Common myeloid progenitor, CD34-positive (primary cell): ENCODE data around the gene LRRIQ3.
"Not testable (repeated sequence)": the region's sequence is repeated elsewhere in the genome, so short reads cannot be mapped to it uniquely, and the experiment has no call there.

Experiments used
- CTCF ChIA-PET: fragments of 350-600 bp; sonication (Branson Sonifier 250); formaldehyde crosslinking; loops from one replicate; lab custom pipeline; 2021; ENCODE audit warnings: antibody characterized with exemption; lab: Charles Lee
- POLR2A ChIA-PET: fragments of 350-600 bp; sonication (Branson Sonifier 250); formaldehyde crosslinking; loops from one replicate; lab custom pipeline; 2021; ENCODE audit warnings: antibody characterized with exemption; lab: Charles Lee
- DNase-seq, 3 donors: peaks; one replicate each; pipeline versions ENCODE4 v3.0.0 to v3.0.0-alpha.2; 2013
- H3K27ac ChIP-seq, 2 experiments: 1 replicate in 1 of 2; 2 replicates in 1 of 2; pipeline ENCODE4 v1.7.0; 2013; ENCODE audit warnings: inconsistent platforms in 2 of 2, low read length in 2 of 2, mild to moderate bottlenecking in 2 of 2, low read depth in 1 of 2, moderate library complexity in 1 of 2; ENCODE audit not compliant: severe bottlenecking in 2 of 2, insufficient read depth in 1 of 2, poor library complexity in 1 of 2
- H3K27me3 ChIP-seq, 5 experiments: replicated peaks in 2 of 5; 1 replicate in 3 of 5; 2 replicates in 2 of 5; pipeline versions ENCODE4 v1.6.1 to v1.7.0; 2013; ENCODE audit warnings: low read length in 4 of 5, mild to moderate bottlenecking in 2 of 5, moderate library complexity in 2 of 5, inconsistent platforms in 1 of 5; ENCODE audit not compliant: insufficient read depth in 5 of 5, control insufficient read depth in 4 of 5
- H3K36me3 ChIP-seq, 4 experiments: 1 replicate in 2 of 4; 2 replicates in 2 of 4; pipeline versions ENCODE4 v1.6.1 to v1.7.0; 2013; ENCODE audit warnings: low read length in 3 of 4, control low read depth in 1 of 4, mild to moderate bottlenecking in 1 of 4; ENCODE audit not compliant: control insufficient read depth in 4 of 4, insufficient read depth in 4 of 4
- H3K4me1 ChIP-seq, 4 experiments: 1 replicate in 3 of 4; 2 replicates in 1 of 4; pipeline versions ENCODE4 v1.6.1 to v1.7.1; 2013; ENCODE audit warnings: low read length in 3 of 4, mild to moderate bottlenecking in 3 of 4, control low read depth in 1 of 4, inconsistent platforms in 1 of 4, moderate library complexity in 1 of 4; ENCODE audit not compliant: control insufficient read depth in 4 of 4, insufficient read depth in 4 of 4; ENCODE audit errors: control extremely low read depth in 1 of 4
- H3K4me3 ChIP-seq, 7 experiments: 1 replicate in 4 of 7; 2 replicates in 3 of 7; pipeline versions ENCODE4 v1.5.1 to v1.7.0; 2013; ENCODE audit warnings: mild to moderate bottlenecking in 7 of 7, low read length in 6 of 7, moderate library complexity in 6 of 7, inconsistent platforms in 2 of 7, low read depth in 2 of 7, control low read depth in 1 of 7; ENCODE audit not compliant: insufficient read depth in 4 of 7, control insufficient read depth in 1 of 7; ENCODE audit errors: extremely low read depth in 1 of 7
- H3K9me3 ChIP-seq, 5 experiments: 1 replicate in 4 of 5; 2 replicates in 1 of 5; pipeline versions ENCODE4 v1.6.1 to v1.7.1; 2013; ENCODE audit warnings: low read length in 4 of 5, mild to moderate bottlenecking in 2 of 5, inconsistent platforms in 1 of 5, low read depth in 1 of 5, moderate library complexity in 1 of 5; ENCODE audit not compliant: control insufficient read depth in 4 of 5, insufficient read depth in 2 of 5; ENCODE audit errors: control extremely low read depth in 1 of 5
- WGBS: methylation state at CpG from one replicate; pipeline ENCODE4 v1.1.5; 2013; ENCODE audit not compliant: insufficient coverage; 5-methylcytosine and 5-hydroxymethylcytosine counted together

LRRIQ3 gene

GRCh38 chr1:74193908-74194307 is 4.1 kb downstream of the LRRIQ3 start:
- H3K36me3 ChIP-seq = no peaks in the 10 kb centered on the region
- no peak overlapping the region for H3K27ac ChIP-seq
- ChIA-PET CTCF (no interaction called here), POLR2A (no interaction called here)
- no peaks in the 10 kb centered on the region for H3K27me3 ChIP-seq
- WGBS = 100% methylated on average over 1 of the region's 2 CpGs
- no peak overlapping the region for H3K4me3 ChIP-seq
- H3K9me3 ChIP-seq = peaks cover 0 to 3% (median 0%) of the 10 kb centered on the region in 5 experiments
- no peak for DNase-seq
- H3K4me1 ChIP-seq = peaks cover 2 to 12% (median 5%) of the 10 kb centered on the region in 4 experiments

GRCh38 chr1:74180490-74180889 is 17.5 kb downstream of the LRRIQ3 start:
- Histone ChIP-seq H3K9me3 (peaks cover 0 to 1% (median 0%) of the 10 kb centered on the region in 5 experiments), H3K27ac (no peak overlapping the region), H3K4me1 (no peaks in the 10 kb centered on the region), H3K36me3 (no peaks in the 10 kb centered on the region), H3K27me3 (no peaks in the 10 kb centered on the region), H3K4me3 (no peak overlapping the region)
- CTCF ChIA-PET = no interaction called here
- no peak for DNase-seq
- POLR2A ChIA-PET = no interaction called here

- H3K27me3 ChIP-seq, H3K4me3 ChIP-seq, H3K4me1 ChIP-seq, DNase-seq, CTCF ChIA-PET, H3K9me3 ChIP-seq, H3K36me3 ChIP-seq, POLR2A ChIA-PET, H3K27ac ChIP-seq: not testable (repeated sequence)
- 100% methylated on average over 1 of the region's 1 CpG for WGBS
These were observed 23.6 kb downstream of the LRRIQ3 start for GRCh38 chr1:74174423-74174822.

GRCh38 chr1:74162333-74162732 is 35.6 kb downstream of the LRRIQ3 start:
- H3K4me1 ChIP-seq = no peaks in the 10 kb centered on the region
- no peak for DNase-seq
- H3K27ac ChIP-seq = no peak overlapping the region
- no peaks in the 10 kb centered on the region for H3K9me3 ChIP-seq
- no peaks in the 10 kb centered on the region for H3K36me3 ChIP-seq
- ChIA-PET CTCF (no interaction called here), POLR2A (no interaction called here)
- WGBS = no CpG with 5 or more reads among the region's 5 CpGs
- H3K4me3 ChIP-seq = no peak overlapping the region
- H3K27me3 ChIP-seq = no peaks in the 10 kb centered on the region

GRCh38 chr1:74161497-74161896 is 36.5 kb downstream of the LRRIQ3 start:
- CTCF ChIA-PET = no interaction called here

GRCh38 chr1:74160046-74160445 is 37.9 kb downstream of the LRRIQ3 start:
- ChIA-PET CTCF (no interaction called here), POLR2A (no interaction called here)
- DNase-seq = no peak
- WGBS = 84% methylated on average over 2 of the region's 2 CpGs
- no peak overlapping the region for H3K27ac ChIP-seq
- H3K9me3 ChIP-seq = no peaks in the 10 kb centered on the region
- H3K27me3 ChIP-seq = no peaks in the 10 kb centered on the region
- H3K4me1 ChIP-seq = no peaks in the 10 kb centered on the region
- H3K36me3 ChIP-seq = no peaks in the 10 kb centered on the region
- H3K4me3 ChIP-seq = no peak overlapping the region

More at GRCh38 chr1:74161497-74161896, 36.5 kb downstream of the LRRIQ3 start:
- DNase-seq = no peak
- Histone ChIP-seq H3K4me1 (no peaks in the 10 kb centered on the region), H3K27ac (no peak overlapping the region), H3K27me3 (no peaks in the 10 kb centered on the region), H3K9me3 (no peaks in the 10 kb centered on the region), H3K36me3 (no peaks in the 10 kb centered on the region), H3K4me3 (no peak overlapping the region)
- POLR2A ChIA-PET = no interaction called here

GRCh38 chr1:74145086-74145485 is 52.9 kb downstream of the LRRIQ3 start:
- no peak for DNase-seq
- Histone ChIP-seq H3K4me3 (no peak overlapping the region), H3K4me1 (no peaks in the 10 kb centered on the region), H3K36me3 (no peaks in the 10 kb centered on the region), H3K9me3 (peaks cover 0 to 4% (median 0%) of the 10 kb centered on the region in 5 experiments), H3K27ac (no peak overlapping the region), H3K27me3 (no peaks in the 10 kb centered on the region)
- ChIA-PET CTCF (no interaction called here), POLR2A (no interaction called here)
- WGBS = 91% methylated on average over 2 of the region's 4 CpGs
